GM18873 (cell line): Measurements from ENCODE around the gene BAIAP2.

Source experiments
- ATAC-seq: cut with Tn5 transposase; IDR thresholded peaks from one replicate; pipeline ENCODE4 v1.9.1; 2021; ENCODE audit warnings: mild to moderate bottlenecking, moderate library complexity, moderate number of reproducible peaks; ENCODE audit not compliant: unreplicated experiment, low FRiP score

The BAIAP2 gene

GRCh38 chr17:81034779-81035520 lies at the start of gene BAIAP2:
Gene BAIAP2, plus strand, starts transcription at chr17:81035151. Its CDS starts 104 bp downstream, at chr17:81035255.
- ATAC-seq, result no peak

GRCh38 chr17:80986046-80986445 lies 48.9 kb upstream of the BAIAP2 start:
- no peak for ATAC-seq

- no peak for ATAC-seq
These were observed 48.0 kb upstream of the BAIAP2 start for GRCh38 chr17:80986816-80987475.

GRCh38 chr17:80987941-80988461 lies 47.0 kb upstream of the BAIAP2 start:
- ATAC-seq, result no peak

GRCh38 chr17:80989586-80989913 lies 45.4 kb upstream of the BAIAP2 start:
- ATAC-seq, result no peak

GRCh38 chr17:80990921-80991644 lies 43.9 kb upstream of the BAIAP2 start:
- ATAC-seq, result no peak

- ATAC-seq, result no peak
These were observed 43.3 kb upstream of the BAIAP2 start, which contains the start of gene CHMP6 for GRCh38 chr17:80991645-80992076. Gene CHMP6, plus strand, starts transcription at chr17:80991841. Its CDS starts 78 bp downstream, at chr17:80991919.

GRCh38 chr17:80992077-80992947 lies 42.6 kb upstream of the BAIAP2 start:
- no peak for ATAC-seq

- ATAC-seq, result no peak
These were observed 41.9 kb upstream of the BAIAP2 start for GRCh38 chr17:80992948-80993624.

- ATAC-seq, result no peak
These were observed 39.8 kb upstream of the BAIAP2 start for GRCh38 chr17:80995131-80995530.

- no peak for ATAC-seq
These were observed 38.3 kb upstream of the BAIAP2 start for GRCh38 chr17:80996422-80997305.

GRCh38 chr17:80997424-80998117 lies 37.4 kb upstream of the BAIAP2 start:
- ATAC-seq, result no peak

- no peak for ATAC-seq
These were observed 36.7 kb upstream of the BAIAP2 start for GRCh38 chr17:80998118-80998747.

- no peak for ATAC-seq
These were observed 36.0 kb upstream of the BAIAP2 start for GRCh38 chr17:80998748-80999535.

- ATAC-seq, result no peak
These were observed 35.2 kb upstream of the BAIAP2 start for GRCh38 chr17:80999536-81000333.

GRCh38 chr17:81000334-81000630 lies 34.7 kb upstream of the BAIAP2 start:
- ATAC-seq, result no peak
